Fibroblast of lung (primary cell): ENCODE results near the gene PEX11A.

Experiments used
- CTCF ChIP-seq, 2 donors: IDR thresholded peaks in 1 of 2; conservative IDR thresholded peaks in 1 of 2; 1 replicate in 1 of 2; 2 replicates in 1 of 2; pipeline ENCODE4 v1.5.1; 2011 to 2012; ENCODE audit warnings: low read length in 2 of 2, control low read depth in 1 of 2, inconsistent platforms in 1 of 2, low read depth in 1 of 2, mild to moderate bottlenecking in 1 of 2
- EZH2 ChIP-seq: IDR thresholded peaks from 2 replicates; pipeline ENCODE4 v1.5.1; 2012; ENCODE audit warnings: low read length, control low read depth, mild to moderate bottlenecking; ENCODE audit errors: missing control alignments

GRCh38 chr15:89680282-89680873 is 10.2 kb downstream of the PEX11A start:
- TF ChIP-seq CTCF (conservative IDR thresholded peaks at IDR 0.05 in 1 of 2, IDR thresholded peaks at IDR 0.05 in 1 of 2; ENCODE audit: low read depth in 1 of 2, low read length in 2 of 2) (no peak), EZH2 (no peak)
